Stimulated activated CD8-positive, alpha-beta memory T cell treated with anti-CD3 and anti-CD28 coated beads, Interleukin-12 subunit alpha, Interleukin-12 subunit beta, amount 100 ng/mL, for 24 hours (primary cell): Measurements from ENCODE around the gene NLRP3.
"Not testable (repeated sequence)": the region's sequence is repeated elsewhere in the genome, so short reads cannot be mapped to it uniquely, and the experiment has no call there.

ENCODE experiments used
- DNase-seq: peaks from one replicate; pipeline ENCODE4 v3.0.0-alpha.2; 2020; ENCODE audit errors: extremely low read depth

The NLRP3 gene

DNA sequence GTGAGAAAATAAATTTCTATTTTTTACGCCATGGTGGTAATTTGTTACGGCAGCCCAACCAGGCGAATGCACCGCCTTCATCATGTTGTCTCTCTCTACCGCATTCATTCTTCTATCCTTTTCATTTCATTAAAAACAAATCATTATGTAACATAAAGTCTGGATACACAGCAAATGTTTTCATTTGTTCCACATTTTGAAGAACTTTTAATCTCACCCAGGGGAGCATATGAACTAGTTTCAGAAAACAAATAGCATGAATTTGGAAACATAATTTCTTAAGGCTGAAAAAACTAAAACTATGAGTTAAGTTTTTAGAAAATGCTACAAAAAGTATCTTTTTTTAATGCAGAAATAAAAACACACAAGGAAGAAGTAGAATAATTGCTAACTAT lies 53.2 kb downstream of the NLRP3 start:
- no peak for DNase-seq

- not testable (repeated sequence) for DNase-seq
Observed at GRCh38 chr1:247470942-247471429, 55.0 kb downstream of the NLRP3 start.

GRCh38 chr1:247471445-247472016 lies 55.6 kb downstream of the NLRP3 start:
- DNase-seq, result no peak

DNA sequence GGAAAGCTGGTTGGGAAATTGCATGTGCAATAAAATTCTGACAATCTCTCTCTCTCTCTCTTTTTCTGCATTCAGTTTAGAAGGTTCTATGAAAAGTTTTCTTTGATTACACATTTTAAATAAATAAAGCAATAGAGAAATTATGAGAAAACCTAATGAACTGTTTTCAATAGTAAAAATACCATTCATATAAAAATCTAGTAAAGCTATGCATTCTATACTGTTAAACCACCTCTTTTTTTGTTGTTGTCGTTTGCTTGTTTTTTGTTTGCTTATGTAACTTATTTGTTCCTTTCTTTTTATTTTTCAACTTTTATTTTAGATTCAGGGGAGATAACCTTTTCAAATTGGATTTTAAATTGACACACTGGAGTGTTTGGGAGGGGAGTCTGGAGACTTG lies 56.1 kb downstream of the NLRP3 start:
- no peak for DNase-seq

DNA sequence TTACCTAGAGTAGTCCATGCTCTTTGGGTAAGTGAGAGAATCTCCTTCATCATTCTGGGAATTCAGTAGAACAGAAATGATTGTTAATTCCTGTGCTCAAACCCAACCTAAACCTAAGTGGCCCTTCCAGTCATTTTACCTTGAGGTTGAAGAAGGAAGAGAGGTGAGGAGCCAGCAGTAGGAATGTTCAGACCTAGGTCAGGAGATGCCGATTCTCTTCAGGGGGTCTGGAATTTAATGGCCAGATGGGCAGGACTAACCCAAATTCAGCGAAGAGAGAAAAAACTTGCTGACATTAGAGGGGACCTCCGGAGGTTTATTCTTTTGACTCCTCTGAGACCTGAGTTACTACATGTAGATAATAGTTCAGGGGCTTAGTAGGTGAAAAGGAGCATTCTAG lies 58.4 kb downstream of the NLRP3 start:
- no peak for DNase-seq

- no peak for DNase-seq
Observed at GRCh38 chr1:247475793-247476192, 59.8 kb downstream of the NLRP3 start.

DNA sequence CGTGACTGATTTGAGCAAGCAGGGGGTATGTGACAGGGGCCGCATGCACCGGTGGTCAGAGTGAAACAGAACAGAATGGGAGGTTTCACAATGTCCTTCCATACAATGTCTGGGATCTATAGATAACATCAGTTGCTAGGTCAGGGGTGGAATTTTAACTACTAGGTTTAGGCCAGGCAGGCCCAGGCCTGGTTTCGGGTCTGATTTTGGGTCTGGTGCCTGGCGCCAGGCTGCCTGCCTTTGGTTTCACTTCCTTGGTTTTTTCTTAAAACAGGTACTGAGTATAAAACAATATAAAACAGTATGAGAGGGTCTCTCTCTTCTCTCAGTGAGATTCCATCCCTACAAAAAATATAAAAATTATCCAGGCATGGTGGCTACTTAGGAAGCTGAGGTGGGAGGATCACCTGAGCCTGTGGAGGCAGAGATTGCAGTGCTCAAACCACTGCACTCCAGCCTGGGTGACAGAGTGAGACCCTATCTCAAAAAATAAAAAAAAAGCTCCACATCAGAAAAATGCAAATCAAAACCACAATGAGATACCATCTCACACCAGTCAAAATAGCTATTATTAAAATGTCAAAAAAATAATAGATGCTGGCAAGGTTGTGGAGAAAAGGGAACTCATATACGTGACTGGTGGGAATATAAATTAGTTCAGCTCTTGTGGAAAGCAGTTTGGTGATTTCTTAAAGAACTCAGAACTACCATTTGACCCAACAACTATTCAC lies 60.5 kb downstream of the NLRP3 start:
- DNase-seq, result not testable (repeated sequence)

DNA sequence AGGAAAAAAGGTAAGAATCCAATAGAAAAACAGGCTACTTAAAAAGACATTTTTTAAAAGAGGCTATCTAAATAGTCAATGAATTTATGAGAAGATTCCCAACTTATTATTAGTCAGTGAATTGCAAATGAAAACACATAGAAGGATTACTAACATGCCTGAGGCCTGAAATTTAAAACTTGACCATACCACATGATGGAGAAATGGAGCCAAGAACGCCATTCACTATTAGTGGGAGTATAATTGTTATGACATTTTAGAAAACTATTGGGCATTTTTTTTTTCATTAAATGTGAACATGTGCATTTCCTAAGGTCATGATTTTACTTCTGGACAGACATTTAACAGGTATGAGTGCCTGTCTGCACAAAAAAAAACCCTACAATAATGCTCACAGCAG lies 66.8 kb downstream of the NLRP3 start:
- no peak for DNase-seq

DNA sequence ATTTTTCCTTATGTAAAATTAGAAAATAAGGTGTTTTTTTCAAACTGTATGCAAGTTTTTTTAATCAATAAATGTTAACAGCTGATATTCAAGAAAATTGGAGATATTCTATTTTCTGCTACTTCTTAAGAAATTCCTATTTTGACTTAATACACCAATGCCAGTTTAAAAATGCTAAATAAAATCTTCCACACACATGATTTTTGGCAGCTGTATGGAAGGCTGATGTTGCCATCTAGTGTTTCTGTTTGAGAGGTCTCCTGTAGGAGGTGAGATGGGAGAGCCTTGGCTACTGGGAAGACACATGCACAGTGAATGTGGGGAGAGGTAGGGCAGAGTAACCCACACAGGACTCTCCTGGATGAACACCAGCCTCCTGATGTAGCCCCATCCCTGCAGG lies 71.1 kb downstream of the NLRP3 start:
- DNase-seq, result no peak

DNA sequence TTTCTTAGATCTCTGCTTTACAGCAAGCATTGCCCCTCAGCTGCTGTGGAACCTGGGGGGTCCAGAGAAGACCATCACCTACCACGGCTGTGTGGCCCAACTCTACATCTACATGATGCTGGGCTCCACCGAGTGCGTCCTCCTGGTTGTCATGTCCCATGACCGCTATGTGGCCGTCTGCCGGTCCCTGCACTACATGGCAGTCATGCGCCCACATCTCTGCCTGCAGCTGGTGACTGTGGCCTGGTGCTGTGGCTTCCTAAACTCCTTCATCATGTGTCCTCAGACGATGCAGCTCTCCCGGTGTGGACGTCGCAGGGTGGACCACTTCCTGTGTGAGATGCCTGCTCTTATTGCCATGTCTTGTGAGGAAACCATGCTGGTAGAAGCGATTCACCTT lies 75.4 kb downstream of the NLRP3 start:
- no peak for DNase-seq

DNA sequence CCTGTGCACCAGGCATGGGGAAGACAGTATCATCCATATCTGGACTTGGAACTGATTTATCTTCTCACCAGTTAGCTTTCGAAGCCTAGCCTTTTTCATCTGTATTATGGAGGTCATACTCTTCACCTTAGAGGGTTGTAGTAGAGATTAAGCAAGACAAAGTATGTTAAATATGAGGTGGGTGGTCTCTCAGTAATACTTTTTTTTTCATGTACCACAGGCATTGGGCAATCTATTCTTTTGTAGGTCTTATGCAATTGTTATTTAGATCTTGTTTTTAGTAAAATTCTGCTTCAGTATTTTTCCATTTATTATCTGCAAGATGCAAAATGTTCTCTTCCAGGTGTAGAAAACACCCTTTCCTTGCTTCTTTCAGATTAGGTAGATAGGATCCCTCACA lies 77.1 kb downstream of the NLRP3 start:
- DNase-seq, result no peak

DNA sequence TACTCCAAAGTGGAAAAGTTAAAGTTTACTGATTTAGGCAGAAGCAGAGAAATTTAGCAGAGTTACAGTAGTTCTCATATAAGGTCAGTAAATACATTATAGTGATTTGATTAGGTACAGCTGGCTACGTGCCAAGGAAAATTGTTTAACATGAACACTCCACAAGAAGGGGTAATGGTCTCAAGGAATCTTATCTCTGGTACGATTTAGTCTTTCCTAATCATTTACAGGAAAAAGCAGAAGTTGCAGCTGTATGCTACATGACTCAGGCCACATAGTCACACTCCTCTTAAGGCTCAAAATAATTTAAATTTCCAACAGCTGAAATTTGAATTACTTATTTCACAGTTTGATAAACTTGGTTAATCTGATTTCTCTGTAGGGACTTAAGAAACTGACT lies 78.8 kb downstream of the NLRP3 start:
- no peak for DNase-seq

GRCh38 chr1:247496581-247497285 lies 80.8 kb downstream of the NLRP3 start:
- no peak for DNase-seq
